Erythroblast (primary cell): ENCODE data around the gene EIF4G3.

Experiments
- GATA1 ChIP-seq: IDR thresholded peaks from 2 replicates; pipeline ENCODE4 v1.6.1; 2011; ENCODE audit warnings: low read depth, mild to moderate bottlenecking, control low read depth, low read length, moderate library complexity
- POLR2A ChIP-seq: IDR thresholded peaks from 2 replicates; pipeline ENCODE4 v1.6.1; 2011; ENCODE audit warnings: mild to moderate bottlenecking, low read length

DNA sequence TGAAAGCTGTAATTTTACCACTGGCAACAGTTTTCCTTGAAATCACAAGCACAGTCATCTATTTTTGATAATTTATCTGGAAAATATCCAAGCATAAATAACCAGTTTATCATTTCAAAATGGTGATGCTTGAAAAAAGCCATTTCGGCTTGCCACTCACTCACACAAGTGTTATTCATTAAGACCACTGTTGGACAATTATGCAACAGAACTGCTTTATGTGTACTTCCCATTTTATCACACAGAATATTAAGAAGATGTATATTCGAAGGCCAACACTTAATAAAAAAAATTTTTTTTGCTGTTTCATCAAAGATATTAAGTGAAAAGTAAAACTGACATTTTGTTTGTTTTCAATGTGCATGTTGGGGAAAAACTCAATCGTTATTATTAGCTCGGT, 62.3 kb downstream of the EIF4G3 start:
- TF ChIP-seq POLR2A (no peak), GATA1 (no peak)
